HTR-8/SVneo (cell line): ENCODE data around the gene GALNT7.
"Not testable (repeated sequence)": the region's sequence is repeated elsewhere in the genome, so short reads cannot be mapped to it uniquely, and the experiment has no call there.

Source experiments
- DNase-seq: peaks from one replicate; pipeline ENCODE4 v3.0.0; 2011; ENCODE audit warnings: low spot score, mixed read lengths; ENCODE audit not compliant: insufficient read length
- FAIRE-seq: peaks from 2 replicates; lab custom pipeline; 2011; peaks lifted over from hg19 to GRCh38; lab: Jason Lieb, UNC

The GALNT7 gene

DNA sequence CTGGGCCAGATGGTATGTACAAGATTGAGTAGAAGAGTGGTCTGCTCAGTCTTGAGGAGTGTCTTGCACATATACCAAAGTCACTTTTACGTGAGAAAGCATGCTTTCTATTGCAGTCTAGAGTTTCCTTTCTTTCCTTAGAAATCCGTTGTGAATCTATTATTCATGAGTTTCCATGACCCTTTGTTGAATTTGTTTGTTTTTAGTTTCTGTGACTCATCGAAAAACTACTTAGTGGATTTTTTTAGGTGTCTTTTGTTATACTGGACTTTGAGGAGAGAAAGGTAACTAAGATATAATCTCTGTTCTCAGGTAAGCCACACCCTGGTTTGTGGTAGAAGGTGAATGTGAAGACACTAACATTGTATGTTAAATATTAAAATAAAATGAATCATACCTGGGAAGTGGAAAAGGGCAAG, 23.0 kb downstream of the GALNT7 start:
- no peak for DNase-seq
- no peak for FAIRE-seq

DNA sequence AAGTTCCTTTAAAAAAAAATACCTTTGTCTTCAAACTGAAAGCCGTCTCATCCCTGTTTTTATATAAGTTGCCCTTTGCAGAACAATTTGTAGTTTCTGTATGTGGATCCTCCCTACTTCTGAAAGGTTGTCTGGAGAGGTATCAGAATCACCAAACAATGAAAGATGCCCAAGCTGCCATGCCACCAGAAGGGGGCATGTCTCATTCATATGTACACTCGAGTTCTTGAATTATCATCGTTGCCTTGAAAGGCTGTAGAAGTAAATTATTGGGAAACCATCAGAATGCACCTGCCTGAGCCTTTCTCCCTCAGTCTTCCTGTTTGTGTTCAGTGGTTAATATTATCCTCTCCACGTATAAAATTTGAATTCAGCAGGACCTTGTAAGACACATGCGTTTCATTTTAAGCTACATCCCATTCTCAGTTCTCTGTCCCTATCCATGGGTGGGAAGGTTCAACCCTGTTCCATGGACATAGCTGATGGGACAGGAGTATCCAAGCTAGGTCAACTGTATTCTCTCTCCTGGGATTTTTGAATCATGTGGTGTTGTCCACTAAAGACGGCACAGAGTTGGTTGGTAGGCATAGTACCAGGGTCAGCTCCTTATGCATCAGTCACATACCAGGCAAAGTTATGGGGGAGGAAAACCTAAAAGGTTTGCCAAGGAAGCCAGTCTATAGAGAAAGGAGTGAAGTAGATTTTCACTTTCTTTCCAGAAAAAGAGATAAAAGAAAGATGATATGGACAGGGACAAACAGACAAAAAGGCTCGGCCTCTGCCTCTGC, 24.0 kb downstream of the GALNT7 start:
- FAIRE-seq: no peak
- no peak for DNase-seq

- DNase-seq (no peak), FAIRE-seq (no peak)
Observed at GRCh38 chr4:173194157-173194556, 25.5 kb downstream of the GALNT7 start.

DNA sequence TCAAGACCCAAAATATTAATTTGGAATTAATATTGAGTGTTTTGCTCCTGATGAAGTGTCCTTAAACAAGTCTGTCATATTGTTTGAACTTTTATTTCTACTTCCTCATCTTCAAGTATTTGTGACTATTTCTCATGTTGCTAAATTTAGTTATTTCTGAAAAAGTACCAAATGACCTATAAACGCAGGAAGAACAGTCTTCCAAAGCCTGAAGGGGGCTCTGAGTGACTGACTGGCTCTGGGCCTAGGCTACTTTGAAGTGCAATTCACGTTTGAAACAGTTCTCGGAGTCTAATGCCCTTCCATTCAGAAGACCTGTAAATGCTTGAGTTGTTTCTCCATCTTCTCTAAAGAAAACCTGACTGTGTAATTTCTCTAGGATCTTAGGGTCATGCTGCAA, 26.5 kb downstream of the GALNT7 start:
- no peak for FAIRE-seq
- DNase-seq: no peak

- no peak for FAIRE-seq
- DNase-seq: no peak
Observed at GRCh38 chr4:173199553-173199952, 30.9 kb downstream of the GALNT7 start.

DNA sequence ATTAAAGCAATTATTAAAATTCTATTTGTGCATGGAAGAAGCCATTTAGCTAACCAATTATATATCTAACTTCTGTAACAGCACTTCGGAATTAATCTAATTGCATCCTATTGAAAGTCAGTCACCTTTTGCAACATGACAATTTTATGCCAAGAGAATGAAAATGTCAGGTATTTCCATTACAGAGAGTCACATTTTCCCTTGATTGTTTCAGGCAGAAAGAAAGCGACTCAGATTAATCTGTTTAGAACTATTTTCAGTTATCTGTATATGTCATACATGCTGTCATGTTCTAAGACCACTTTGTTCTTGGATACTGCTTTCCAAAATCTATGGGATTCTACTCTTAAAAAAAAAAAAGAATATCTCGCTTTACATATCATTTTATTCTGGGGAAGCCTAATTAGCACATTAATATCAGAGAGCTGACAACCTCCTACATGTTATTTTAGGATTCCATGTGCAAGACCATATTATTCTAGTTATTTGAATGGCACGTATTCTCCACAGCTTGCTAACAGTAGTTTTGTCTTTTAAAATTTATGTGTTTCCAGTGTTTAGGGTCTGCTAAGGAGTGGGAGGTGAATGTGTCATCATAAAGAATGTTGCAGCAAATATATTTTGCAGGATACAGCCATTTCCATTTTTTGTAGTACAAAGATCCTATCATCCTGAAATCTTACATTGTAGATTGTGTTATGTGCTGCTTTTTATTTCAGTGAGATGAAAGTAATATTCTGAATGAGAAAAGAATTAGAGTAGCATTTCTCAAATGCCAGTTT, 31.7 kb downstream of the GALNT7 start:
- FAIRE-seq: no peak
- DNase-seq: no peak

DNA sequence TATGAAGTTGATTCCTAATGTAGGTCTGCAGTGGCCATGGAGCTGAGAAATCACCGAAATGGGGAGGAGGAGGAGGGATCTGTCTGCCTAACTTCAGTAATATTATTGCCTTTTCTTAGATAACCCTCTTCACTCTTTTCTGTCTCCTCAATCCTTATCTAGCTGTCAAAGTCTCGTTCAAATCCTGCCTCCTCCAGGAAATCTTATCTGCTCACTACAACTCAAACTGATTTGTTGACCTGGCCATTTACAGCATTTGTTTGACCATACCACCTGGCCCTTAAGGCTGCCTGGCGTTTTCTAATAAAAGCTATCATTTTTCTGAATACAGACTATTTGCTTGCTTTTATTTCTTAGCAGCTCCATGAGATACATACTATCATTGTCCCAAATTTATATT, 33.8 kb downstream of the GALNT7 start:
- FAIRE-seq (no peak), DNase-seq (no peak)

- no peak for DNase-seq
- no peak for FAIRE-seq
Observed at GRCh38 chr4:173205656-173206055, 37.0 kb downstream of the GALNT7 start.

GRCh38 chr4:173208420-173208819, 39.8 kb downstream of the GALNT7 start:
- DNase-seq (no peak), FAIRE-seq (no peak)

- FAIRE-seq (no peak), DNase-seq (no peak)
Observed at GRCh38 chr4:173211222-173211621, 42.6 kb downstream of the GALNT7 start.

DNA sequence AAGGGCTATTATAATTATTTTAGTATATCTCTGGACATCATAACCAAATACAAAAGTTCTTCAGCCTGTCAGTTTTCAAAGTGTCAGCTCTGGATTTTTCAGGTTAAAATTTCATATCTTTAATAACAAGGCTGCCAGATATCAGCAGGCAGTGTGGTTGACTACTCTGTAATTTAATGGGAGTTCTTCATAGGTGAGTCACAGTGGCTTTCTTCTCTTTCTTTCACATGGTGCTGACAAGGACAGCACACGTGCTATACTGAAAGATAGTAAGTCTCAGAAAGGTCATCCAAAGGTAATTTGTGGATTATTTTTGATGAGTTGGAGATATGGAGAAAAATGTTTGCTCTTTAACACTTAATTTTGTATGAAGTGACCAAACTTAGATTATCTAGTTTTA, 43.2 kb downstream of the GALNT7 start:
- FAIRE-seq (peak; percentile 48), DNase-seq (peak; percentile 74)

DNA sequence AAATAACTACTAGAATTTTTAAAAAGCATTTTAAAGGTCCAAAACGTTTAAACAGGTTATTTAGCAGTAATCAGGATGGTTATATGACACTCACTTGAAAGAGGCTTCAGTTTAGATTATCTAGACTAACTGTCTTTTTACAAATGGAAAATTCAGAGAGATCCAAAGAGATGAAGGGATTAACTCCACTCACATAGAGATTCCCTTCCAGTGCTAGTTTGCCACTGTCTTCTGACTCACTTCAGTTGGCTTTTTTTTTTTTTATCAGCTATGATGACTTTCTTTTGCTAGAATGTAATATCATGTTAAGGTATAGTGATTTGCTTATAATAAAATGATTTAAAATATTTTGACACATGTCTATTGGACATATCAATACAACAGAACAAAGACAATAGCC, 43.8 kb downstream of the GALNT7 start:
- FAIRE-seq (no peak), DNase-seq (no peak)

- no peak for DNase-seq
Observed at GRCh38 chr4:173213296-173213695, 44.7 kb downstream of the GALNT7 start.

GRCh38 chr4:173214231-173214630, 45.6 kb downstream of the GALNT7 start:
- DNase-seq (no peak), FAIRE-seq (no peak)

More at GRCh38 chr4:173213296-173213695, 44.7 kb downstream of the GALNT7 start:
- no peak for FAIRE-seq

DNA sequence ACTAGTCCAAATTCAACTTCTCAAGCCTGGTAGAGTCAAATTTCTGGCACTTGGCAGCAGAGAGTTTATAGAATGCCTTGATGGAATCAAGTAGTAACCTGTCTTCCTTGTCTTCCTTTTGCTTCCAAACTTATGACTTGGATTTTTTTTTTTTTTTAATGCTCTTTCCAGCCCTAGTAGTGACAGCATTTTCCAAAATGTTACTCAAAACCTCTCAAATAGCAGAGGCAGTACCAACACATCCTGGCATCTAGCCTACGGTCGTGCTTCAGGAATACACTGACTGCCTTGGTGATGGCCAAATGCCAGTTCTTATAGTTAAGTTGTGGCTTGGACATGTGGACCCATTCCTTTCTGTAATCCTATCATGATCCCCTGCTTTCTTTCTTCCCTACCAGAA, 46.0 kb downstream of the GALNT7 start:
- FAIRE-seq (no peak), DNase-seq (no peak)

- FAIRE-seq: no peak
Observed at GRCh38 chr4:173217075-173217474, 48.5 kb downstream of the GALNT7 start.

GRCh38 chr4:173217727-173218126, 49.1 kb downstream of the GALNT7 start:
- FAIRE-seq (peak; percentile 13), DNase-seq (no peak)

More at GRCh38 chr4:173217075-173217474, 48.5 kb downstream of the GALNT7 start:
- no peak for DNase-seq

DNA sequence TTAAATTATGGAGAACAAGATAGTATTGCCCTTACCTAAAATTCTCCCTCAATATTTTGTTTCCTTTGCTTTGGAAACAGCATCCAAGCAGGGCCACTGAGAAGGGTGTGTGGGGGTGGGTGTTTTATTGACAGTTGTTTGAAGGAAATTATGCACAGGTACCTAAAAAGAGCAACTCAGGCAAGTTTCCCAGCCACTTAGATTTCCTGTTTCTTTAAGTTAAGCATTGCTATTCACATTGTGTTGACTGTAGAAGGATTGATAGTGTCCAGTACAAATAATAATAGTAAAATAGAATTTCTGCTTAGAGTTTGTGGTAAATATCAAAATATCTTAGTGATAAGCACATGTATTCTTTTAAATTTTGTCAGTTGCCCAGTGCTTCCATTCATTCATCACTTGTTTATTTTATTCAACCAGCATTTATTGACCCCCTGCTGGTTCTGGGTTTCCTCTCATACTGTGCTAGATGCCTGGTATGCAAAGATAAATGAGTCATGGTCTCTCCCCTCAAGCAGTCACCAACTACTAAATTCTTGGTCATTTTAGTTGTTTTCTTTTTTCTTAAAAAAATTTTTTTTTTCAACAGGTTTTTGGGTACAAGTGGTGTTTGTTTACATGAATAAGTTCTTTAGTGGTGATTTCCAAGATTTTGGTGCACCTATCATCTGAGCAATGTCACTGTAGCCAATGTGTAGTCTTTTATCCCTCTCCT, 50.0 kb downstream of the GALNT7 start:
- FAIRE-seq (no peak), DNase-seq (peak; percentile 42)

GRCh38 chr4:173219126-173219437, 50.5 kb downstream of the GALNT7 start:
- not testable (repeated sequence) for DNase-seq, FAIRE-seq

- no peak for DNase-seq
- no peak for FAIRE-seq
Observed at GRCh38 chr4:173223743-173224142, 55.1 kb downstream of the GALNT7 start.

GRCh38 chr4:173226401-173226888, 57.8 kb downstream of the GALNT7 start:
- DNase-seq: no peak
- no peak for FAIRE-seq
